NCI-H146 (cell line): Measurements from ENCODE around the gene MEF2D.

Source experiments
- DNase-seq: peaks from one replicate; lab custom pipeline; 2025; lab: John Stamatoyannopoulos, UW

The MEF2D gene

DNA sequence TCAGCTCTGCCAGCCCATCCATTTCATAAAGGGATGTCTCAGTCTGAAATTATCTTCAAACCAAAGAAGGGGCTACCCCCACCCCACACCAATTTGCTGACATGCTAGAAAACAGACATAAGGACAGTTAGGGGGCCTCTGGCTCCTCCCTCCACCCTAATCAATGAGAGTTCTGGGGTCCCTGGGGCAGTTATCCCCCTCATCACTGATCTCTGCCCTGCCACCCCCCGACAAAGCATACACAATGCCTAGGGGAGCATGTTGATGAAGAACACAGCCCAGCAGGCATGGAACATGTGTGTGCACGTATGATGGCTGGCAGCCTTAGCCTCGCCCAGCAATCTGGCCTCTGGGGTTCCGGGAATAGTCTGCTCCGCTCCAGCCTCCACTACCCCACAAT, 72.6 kb downstream of the MEF2D start:
- DNase-seq = no peak

DNA sequence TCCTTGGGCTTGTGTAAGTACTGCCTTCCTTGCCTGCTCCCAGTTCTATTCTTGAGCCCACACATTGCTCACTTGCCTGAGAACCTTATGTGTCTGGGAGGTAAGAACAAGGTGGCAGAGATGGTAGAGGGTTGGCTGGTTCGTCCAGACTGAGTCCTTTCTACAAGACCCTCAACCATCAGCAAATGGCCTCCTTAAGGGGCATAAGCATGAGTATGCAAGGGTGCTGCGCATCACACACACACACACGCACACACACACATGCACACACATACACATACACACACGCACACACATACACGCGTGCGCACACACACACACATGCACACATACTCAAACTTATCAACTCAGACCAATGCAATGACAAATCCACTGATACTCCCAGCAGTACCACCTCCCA, 74.6 kb downstream of the MEF2D start:
- no peak for DNase-seq

DNA sequence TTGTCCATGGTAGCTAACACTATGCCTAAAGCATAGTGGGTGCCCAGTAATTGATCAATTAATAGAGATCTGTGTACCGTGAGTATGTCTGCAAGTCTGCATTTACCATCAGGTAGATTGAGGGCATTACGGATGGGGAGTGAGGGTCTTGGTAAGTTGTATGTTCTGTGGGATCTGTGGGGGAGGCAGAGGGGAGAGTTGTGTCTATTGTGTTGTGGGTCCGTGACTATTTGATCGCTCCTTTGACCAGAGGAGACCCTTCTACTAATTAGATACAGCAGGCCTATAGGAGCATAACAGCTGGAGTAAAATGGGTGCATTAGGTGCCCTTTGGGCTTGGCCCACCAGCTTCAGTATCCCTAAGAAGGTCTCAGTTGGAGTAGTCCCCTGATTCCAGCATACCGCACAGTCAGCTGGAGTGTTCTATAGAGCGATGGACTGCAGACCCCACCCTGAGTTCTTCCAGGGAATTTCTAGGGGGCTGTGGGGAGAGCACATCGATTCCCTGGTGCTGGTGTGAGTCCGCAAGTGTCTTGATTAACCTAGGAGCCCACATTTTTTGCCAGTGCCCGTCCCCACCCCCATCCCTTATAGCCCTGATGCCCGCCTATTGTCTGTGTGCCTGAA, 75.7 kb downstream of the MEF2D start:
- DNase-seq = no peak

DNA sequence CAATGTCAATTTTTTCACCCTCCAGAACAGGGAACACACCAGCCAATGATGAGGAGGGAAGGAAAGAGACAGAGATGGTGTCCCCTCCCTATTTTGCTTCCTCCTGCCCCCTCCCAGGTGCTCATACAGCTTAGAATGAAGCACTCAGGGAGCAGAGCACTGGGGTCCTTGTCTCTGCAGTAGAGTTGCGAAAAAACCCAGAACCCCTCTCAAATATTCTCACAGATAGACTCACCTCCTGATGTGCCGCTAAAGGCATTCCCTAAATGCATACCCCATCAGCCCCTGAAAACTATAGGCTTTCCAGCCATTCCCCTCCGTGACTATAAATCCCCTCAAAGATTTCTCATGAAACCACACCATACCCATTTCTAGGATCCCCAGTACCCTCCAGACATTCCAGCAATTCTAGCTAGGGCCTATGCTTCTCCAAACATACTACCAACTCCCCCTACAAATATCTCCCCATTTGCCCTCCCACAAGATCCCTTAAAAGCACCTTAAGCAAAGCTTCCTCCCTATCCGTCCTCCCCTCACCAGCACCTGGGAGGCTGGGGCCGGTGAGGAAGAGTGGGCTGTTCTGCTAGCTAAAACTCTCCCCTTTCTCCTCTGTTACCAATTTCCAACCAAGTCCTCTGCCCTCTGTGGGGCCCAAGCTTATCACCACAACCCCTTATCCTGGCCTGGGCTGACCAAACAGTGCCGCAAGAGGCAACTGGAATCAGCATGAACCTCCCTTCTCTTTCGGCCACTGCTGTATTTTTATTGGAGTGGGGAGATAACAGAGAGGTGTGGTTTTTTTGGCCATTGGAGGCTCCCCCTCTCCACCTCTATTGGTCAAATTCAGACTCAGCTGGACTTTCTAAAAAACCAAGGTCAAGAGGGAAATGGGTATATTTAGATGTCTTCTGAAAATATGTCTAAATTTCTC, 76.9 kb downstream of the MEF2D start:
- DNase-seq = no peak

DNA sequence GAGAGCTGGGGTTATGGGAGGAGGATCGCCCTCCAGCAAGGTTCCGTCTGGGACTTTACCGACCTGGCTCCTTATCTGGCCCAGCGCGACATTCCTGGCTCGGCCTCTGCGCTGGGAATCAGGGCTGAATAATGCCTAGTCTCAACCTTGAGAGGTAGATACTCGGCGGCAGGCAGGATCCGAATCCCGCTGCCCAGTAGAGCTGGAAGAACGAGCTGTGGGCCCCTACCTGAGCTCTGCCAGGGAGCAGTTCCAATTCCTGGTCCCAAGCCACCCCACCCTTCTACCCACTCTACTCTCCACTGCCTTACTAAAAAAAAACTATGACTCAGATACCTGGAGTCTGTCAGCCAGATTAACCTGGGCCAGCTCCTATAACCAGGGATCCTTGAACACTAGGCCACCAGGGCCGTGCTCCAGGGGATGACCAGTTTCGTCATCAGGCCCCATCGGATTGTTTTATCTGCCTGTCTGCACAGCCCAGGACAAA, 77.9 kb downstream of the MEF2D start:
- no peak for DNase-seq

DNA sequence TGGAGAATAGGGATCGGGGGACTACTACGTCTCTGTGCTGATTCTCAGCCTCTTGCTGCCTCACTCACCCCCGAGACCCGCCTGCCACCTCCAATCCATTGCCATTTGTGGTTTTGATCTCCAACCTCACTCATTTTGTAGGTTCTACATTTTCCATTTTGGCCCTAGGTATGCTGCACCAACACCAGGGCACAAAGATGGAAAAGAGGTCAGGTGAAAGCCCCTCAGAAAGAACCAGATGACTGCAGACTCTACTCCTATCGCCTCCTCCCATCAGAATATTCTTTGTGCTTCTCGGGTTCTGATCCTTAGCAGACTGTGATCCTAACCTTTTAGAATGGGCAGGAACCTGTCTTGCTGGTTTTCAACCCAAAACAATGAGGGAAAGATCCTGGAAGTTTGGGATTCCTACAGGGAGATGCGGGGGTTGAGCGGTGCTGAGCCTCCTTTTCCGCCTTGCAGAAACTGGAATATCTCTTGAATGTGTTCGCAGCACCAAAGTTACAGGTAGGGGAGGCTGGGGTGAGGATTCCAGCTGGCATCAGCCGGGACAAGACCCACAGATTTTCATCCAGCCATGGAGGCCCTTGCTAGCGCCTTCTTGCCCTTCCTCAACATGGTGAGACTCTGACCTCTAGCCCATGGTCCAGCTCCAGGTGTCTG, 78.5 kb downstream of the MEF2D start:
- no peak for DNase-seq

DNA sequence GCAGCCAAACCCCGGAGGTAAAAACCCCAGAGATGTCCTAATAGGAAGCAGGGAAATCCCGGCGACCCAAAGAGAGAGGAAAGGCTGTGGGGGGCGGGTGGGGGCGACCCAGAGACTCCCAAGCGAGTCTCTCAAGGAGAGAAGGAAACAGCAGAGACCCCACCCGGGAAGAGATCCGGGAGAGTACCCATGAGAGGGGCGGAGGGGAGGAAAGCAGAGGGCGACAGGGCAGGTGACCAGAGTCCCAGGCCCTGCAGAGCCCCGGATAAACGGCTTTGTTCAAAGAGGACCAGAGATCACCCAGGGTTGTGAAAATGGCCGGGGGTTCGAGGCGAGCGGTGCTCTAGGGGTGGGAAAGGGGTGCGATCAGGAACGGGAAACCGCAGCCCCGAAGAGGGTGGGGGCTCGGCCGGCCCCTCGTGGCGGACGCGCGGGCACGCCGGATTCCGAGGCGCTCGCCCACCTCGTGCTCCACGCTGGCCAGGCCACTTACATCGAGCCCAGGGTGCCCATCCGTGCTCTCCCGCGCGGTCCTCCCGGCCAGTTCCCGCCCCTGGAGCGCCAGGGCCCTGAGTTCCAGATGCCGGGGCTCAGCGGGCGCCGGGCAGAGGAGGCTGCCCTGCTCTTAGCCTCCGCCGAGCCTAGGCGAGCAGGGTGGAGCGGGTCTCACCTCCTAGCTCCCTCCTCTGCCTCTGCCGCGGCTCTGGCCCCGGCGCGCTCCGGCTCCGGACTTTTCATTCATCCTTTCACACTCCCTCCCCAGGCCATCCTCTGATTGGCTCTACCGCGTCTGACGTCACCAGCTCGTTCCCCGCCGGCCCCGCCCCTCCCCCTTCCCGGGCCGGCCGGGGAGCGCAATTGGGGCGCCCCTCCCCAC, 79.3 kb downstream of the MEF2D start:
- DNase-seq = peak; percentile 81

DNA sequence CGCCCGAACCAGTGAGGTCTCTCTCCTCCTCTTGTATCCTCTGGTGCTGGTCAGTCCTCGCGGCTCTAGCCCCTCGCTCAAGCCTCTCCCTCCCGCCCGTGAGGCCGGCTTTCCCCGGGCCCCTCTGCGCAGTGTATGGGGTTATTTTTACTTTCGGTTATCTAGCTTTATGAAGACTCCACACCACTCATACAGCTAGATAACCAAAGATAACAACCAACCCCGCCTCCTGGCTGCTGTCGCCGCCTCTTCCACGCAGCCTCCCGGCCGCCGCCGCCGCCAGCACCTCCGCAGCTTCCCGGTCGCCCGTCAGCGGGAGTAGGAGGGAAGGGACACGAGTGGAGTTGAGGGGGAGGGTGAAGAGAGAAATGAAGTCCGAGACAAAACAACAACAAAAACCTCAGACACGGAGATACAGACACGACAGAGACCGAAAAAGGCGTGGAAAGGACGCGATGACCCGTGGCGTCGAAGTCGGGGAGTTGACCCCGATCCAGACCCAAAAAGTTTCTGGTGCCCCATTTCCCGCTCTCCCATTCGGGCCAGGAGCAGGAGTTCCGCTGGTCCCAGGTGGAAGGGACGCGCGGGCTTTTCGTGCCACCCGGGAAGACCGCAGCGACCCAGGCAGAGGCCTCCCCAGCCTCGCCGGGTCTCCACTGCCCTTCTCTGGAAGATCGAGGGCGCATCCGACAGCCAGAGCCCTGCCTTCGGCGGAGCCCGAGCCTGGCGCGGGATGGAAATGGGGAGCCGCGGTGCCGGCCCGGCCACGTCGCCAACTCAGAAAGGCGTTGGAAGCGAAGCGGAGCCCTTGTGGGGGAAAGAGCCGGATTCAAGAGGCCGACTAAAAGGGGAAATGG, 80.1 kb downstream of the MEF2D start:
- no peak for DNase-seq

DNA sequence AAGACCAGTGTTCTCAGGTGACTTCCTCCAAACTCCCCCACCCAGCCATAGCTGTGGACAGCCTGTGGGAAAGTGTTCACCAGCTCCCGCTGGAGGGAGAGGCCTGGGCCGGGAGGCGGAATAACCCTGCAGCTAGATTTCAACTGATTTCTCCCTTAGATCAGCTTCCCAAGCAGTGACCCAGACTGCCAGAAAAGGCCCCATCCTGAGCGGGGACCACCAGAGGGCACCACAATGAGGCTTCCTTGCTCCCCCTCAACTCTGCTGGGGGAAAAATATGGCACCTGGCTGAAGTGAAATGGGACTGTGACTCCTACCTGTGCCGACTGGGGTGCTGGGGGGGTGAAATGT, 80.7 kb downstream of the MEF2D start:
- peak; percentile 12 for DNase-seq

DNA sequence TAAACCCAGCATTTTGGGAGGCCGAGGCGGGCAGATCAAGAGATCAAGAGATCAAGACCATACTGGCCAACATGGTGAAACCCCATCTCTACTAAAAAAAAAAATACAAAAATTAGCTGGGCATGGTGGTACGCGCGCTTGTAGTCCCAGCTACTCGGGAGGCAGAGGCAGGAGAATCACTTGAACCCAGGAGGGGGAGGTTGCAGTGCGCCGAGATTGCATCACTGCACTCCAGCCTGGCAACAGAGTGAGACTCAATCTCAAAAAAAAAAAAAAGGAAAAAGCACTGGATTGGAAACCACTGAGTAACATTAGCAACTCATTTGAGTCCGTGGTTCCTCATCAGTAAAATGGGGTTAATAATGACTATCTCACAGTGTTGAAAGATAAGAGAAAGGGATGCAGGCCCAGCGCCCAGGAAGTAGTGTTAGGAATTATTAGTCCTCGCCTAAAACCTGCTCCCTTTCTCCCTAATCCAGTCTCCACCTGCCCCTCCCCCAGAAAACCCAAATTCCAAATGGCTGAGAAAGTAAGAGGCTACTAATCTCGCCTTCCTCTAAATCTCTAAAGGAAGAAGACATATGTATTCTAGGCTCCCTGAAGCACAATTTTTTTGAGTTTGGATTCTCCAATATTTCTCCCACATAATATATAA, 82.0 kb downstream of the MEF2D start:
- no peak for DNase-seq

DNA sequence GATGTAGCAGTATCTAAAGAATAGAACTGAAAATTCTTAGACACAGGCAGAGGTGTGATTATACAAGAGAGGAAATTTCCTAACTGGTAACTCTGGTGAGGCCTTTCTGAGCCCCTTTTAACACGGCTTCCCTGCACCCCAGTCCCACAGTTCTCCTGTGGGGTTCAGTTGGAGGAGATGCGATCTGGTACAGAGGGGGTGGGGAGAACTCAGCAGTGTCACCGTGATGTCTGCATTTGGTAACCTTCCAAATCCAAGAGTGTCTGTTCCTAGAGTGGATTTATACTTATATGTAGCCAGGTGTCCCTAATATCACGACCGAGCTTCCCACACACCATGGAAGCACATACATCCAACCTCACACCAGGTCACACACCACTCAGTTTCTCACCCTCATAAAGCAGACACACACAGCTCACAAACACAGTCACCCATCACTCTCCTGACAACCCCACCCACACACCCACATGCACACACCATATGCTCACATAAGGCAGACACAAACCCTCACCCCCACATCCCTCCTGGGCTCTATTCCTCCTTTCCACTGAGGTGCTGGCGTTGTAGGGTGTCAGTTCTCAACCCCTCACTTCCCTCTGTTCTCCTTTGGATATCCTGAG, 83.1 kb downstream of the MEF2D start:
- DNase-seq = no peak

DNA sequence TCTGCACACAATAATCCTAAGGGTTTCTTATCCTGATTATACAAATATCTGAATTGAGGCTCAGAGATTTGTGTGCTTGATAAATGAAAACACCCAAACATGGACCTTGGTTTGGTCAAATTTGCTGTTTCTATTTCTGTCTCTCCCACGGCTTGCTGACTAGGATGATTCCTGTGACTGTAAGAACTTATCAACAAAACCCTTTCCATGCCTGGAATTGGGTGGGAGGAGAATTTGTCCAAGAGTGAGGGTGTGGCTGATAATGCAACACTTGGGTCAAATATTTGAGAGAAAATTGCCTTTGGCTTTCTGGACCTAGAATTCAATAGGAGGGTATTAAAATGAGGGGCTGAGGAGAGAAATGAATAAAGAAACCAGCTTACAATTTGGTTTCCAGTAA, 83.6 kb downstream of the MEF2D start:
- no peak for DNase-seq

DNA sequence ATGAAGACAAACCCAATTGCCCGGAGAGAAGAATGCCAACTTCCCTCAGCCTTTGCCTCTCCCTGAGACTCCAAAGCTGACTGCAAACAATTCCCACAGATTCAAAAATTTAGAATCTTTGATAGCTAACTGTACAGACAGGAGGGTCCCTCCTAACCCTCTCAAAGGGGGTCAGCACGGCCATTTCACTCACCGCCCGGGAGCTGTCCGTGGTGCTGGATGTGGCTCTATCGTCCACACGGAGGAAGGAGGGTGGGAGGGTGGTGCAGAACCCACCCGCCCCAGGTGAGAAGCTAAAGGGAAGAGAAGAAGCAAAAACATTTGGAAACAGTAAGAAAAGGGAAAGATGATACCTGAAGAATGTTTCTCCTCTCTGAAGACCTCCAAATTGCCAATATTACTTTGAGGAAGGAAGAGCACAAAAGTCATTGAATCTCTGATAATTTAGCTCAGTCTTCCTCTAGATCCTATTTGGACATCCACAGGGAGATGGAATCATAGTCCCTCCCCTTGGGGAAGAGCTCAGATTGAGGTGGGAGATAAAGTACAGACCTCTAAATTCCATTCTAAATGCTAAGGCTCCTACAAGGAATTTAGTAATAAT, 86.0 kb downstream of the MEF2D start:
- no peak for DNase-seq
